GM19025 (cell line): ENCODE data around the gene PCDHA3.
"Not testable (repeated sequence)": the region's sequence is repeated elsewhere in the genome, so short reads cannot be mapped to it uniquely, and the experiment has no call there.

Experiments
- ATAC-seq: cut with Tn5 transposase; IDR thresholded peaks from one replicate; pipeline ENCODE4 v1.9.1; 2021; ENCODE audit warnings: mild to moderate bottlenecking, low read depth, moderate library complexity; ENCODE audit not compliant: unreplicated experiment

Gene PCDHA3

GRCh38 chr5:140808889-140809291 is 8.0 kb downstream of the PCDHA3 start:
- ATAC-seq, result no peak

- no peak for ATAC-seq
Observed at GRCh38 chr5:140821375-140822280, 20.8 kb downstream of the PCDHA3 start, which contains the start of gene PCDHA5. Gene PCDHA5, plus strand, starts transcription at chr5:140821613.

GRCh38 chr5:140822281-140822629 is 21.4 kb downstream of the PCDHA3 start:
- ATAC-seq, result no peak

GRCh38 chr5:140822969-140823368 is 22.1 kb downstream of the PCDHA3 start:
- not testable (repeated sequence) for ATAC-seq

- ATAC-seq, result no peak
Observed at GRCh38 chr5:140823475-140823874, 22.6 kb downstream of the PCDHA3 start.

GRCh38 chr5:140827704-140828361 is 27.0 kb downstream of the PCDHA3 start, which contains the start of gene PCDHA6:
Gene PCDHA6, plus strand, starts transcription at chr5:140827960. Its CDS starts 132 bp downstream, at chr5:140828092.
- ATAC-seq, result no peak

GRCh38 chr5:140828362-140828737 is 27.5 kb downstream of the PCDHA3 start:
- no peak for ATAC-seq

GRCh38 chr5:140829511-140830501 is 28.9 kb downstream of the PCDHA3 start:
- ATAC-seq, result not testable (repeated sequence)

GRCh38 chr5:140833993-140834392 is 33.1 kb downstream of the PCDHA3 start, which contains the start of gene PCDHA7:
Gene PCDHA7, plus strand, starts transcription at chr5:140834269. Its CDS starts 115 bp downstream, at chr5:140834384.
- no peak for ATAC-seq

GRCh38 chr5:140834439-140835008 is 33.7 kb downstream of the PCDHA3 start:
- ATAC-seq, result not testable (repeated sequence)

- ATAC-seq, result no peak
Observed at GRCh38 chr5:140835622-140836510, 35.0 kb downstream of the PCDHA3 start.

- ATAC-seq, result no peak
Observed at GRCh38 chr5:140840978-140841962, 40.4 kb downstream of the PCDHA3 start, which contains the start of gene PCDHA8. Gene PCDHA8, plus strand, starts transcription at chr5:140841187. Its CDS starts 135 bp downstream, at chr5:140841322.

- ATAC-seq, result no peak
Observed at GRCh38 chr5:140842798-140843733, 42.2 kb downstream of the PCDHA3 start.

- not testable (repeated sequence) for ATAC-seq
Observed at GRCh38 chr5:140848139-140849102, 47.6 kb downstream of the PCDHA3 start, which contains the start of gene PCDHA9. Gene PCDHA9, plus strand, starts transcription at chr5:140848382. Its CDS starts 114 bp downstream, at chr5:140848496.
